KBM-7 (cell line): ENCODE measurements around the gene EFNB1.
A peak's percentile ranks its signal among the peaks of the same experiment; 100 is the strongest.
"Not testable (repeated sequence)": the region's sequence is repeated elsewhere in the genome, so short reads cannot be mapped to it uniquely, and the experiment has no call there.

Experiments used
- DNase-seq: peaks from one replicate; pipeline ENCODE4 v3.0.0-alpha.2; 2015
- in situ Hi-C: fragments of 300-500 bp; cut with MboI; formaldehyde crosslinking; loops from 2 replicates; pipeline ENCODE4 v1.14.3; 2020; ENCODE audit warnings: low sequenced_read_pairs, low pct_unique_long_range_greater_than_20kb, mixed read lengths

Gene EFNB1

GRCh38 chrX:68828740-68829581 lies at the start of gene EFNB1:
TSS of gene EFNB1 (plus strand) at chrX:68829021. CDS start at chrX:68829777, 756 bp downstream.
- DNase-seq, result peak; percentile 98
- in situ Hi-C loops, result loop anchor here (10.0 kb wide), 1 partner anchor 396 kb away; no protein-coding TSS in a partner anchor

- in situ Hi-C loops, DNase-seq: not testable (repeated sequence)
Measured at GRCh38 chrX:68781295-68781694, 47.5 kb upstream of the EFNB1 start.

GRCh38 chrX:68784816-68785215 lies 44.0 kb upstream of the EFNB1 start:
- in situ Hi-C loops, result no loop called here
- no peak for DNase-seq

GRCh38 chrX:68786581-68786980 lies 42.2 kb upstream of the EFNB1 start:
- DNase-seq, in situ Hi-C loops: not testable (repeated sequence)

GRCh38 chrX:68789966-68790365 lies 38.9 kb upstream of the EFNB1 start:
- no peak for DNase-seq
- in situ Hi-C loops, result no loop called here

- in situ Hi-C loops, result no loop called here
- DNase-seq, result no peak
Measured at GRCh38 chrX:68792083-68792482, 36.7 kb upstream of the EFNB1 start.

- in situ Hi-C loops, result no loop called here
- no peak for DNase-seq
Measured at GRCh38 chrX:68794461-68794860, 34.4 kb upstream of the EFNB1 start.

GRCh38 chrX:68795741-68796140 lies 33.1 kb upstream of the EFNB1 start:
- in situ Hi-C loops, result no loop called here
- DNase-seq, result no peak

- DNase-seq, in situ Hi-C loops: not testable (repeated sequence)
Measured at GRCh38 chrX:68798400-68798799, 30.4 kb upstream of the EFNB1 start.

GRCh38 chrX:68801737-68802290 lies 27.0 kb upstream of the EFNB1 start:
- DNase-seq, result no peak
- in situ Hi-C loops, result no loop called here

GRCh38 chrX:68807818-68808217 lies 21.0 kb upstream of the EFNB1 start:
- DNase-seq, result peak; percentile 57
- in situ Hi-C loops, result no loop called here

- peak; percentile 16 for DNase-seq
- in situ Hi-C loops, result no loop called here
Measured at GRCh38 chrX:68808686-68809357, 20.0 kb upstream of the EFNB1 start.

- in situ Hi-C loops, result loop anchor here (10.0 kb wide), 1 partner anchor 404 kb away; no protein-coding TSS in a partner anchor
- no peak for DNase-seq
Measured at GRCh38 chrX:68820476-68821110, 8.2 kb upstream of the EFNB1 start.

- DNase-seq, result no peak
- in situ Hi-C loops, result loop anchor here (10.0 kb wide), 1 partner anchor 403 kb away; no protein-coding TSS in a partner anchor
Measured at GRCh38 chrX:68821616-68822015, 7.2 kb upstream of the EFNB1 start.

- peak; percentile 62 for DNase-seq
- in situ Hi-C loops, result loop anchor here (10.0 kb wide), 1 partner anchor 402 kb away; no protein-coding TSS in a partner anchor
Measured at GRCh38 chrX:68822641-68823410, 6.0 kb upstream of the EFNB1 start.

GRCh38 chrX:68823413-68824151 lies 5.2 kb upstream of the EFNB1 start:
- DNase-seq, result no peak
- in situ Hi-C loops, result loop anchor here (10.0 kb wide), 1 partner anchor 401 kb away; no protein-coding TSS in a partner anchor

- DNase-seq, result no peak
- in situ Hi-C loops, result loop anchor here (10.0 kb wide), 1 partner anchor 401 kb away; no protein-coding TSS in a partner anchor
Measured at GRCh38 chrX:68824152-68824433, 4.7 kb upstream of the EFNB1 start.

GRCh38 chrX:68824565-68825125 lies 4.2 kb upstream of the EFNB1 start:
- no peak for DNase-seq
- in situ Hi-C loops, result loop anchor here (10.0 kb wide), 1 partner anchor 400 kb away; no protein-coding TSS in a partner anchor
